ENCODE results near the gene ATOH8.
A peak's percentile ranks its signal among the peaks of the same experiment; 100 is the strongest.

Gene ATOH8

GRCh38 chr2:85736456-85737355, 17.1 kb upstream of the ATOH8 start:
- no peak for DNase-seq (ENCODE audit: low read depth in 2 of 2)

GRCh38 chr2:85737481-85737880, 16.3 kb upstream of the ATOH8 start:
- no peak for DNase-seq (ENCODE audit: low read depth in 2 of 2)

GRCh38 chr2:85737961-85738360, 15.8 kb upstream of the ATOH8 start:
- DNase-seq (ENCODE audit: low read depth in 2 of 2), result no peak

- no peak for DNase-seq (ENCODE audit: low read depth in 2 of 2)
These were observed 13.6 kb upstream of the ATOH8 start for GRCh38 chr2:85740193-85740592.

GRCh38 chr2:85741211-85741832, 12.5 kb upstream of the ATOH8 start:
- no peak for DNase-seq (ENCODE audit: low read depth in 2 of 2)

GRCh38 chr2:85741833-85742455, 11.8 kb upstream of the ATOH8 start:
- DNase-seq (ENCODE audit: low read depth in 2 of 2), result no peak

- no peak for DNase-seq (ENCODE audit: low read depth in 2 of 2)
These were observed 10.3 kb upstream of the ATOH8 start for GRCh38 chr2:85743304-85743978.

GRCh38 chr2:85744055-85744454, 9.7 kb upstream of the ATOH8 start:
- no peak for DNase-seq (ENCODE audit: low read depth in 2 of 2)

- DNase-seq (ENCODE audit: low read depth in 2 of 2), result no peak
These were observed 8.8 kb upstream of the ATOH8 start for GRCh38 chr2:85744741-85745601.

GRCh38 chr2:85745619-85746018, 8.2 kb upstream of the ATOH8 start:
- no peak for DNase-seq (ENCODE audit: low read depth in 2 of 2)

GRCh38 chr2:85746321-85747004, 7.3 kb upstream of the ATOH8 start:
- DNase-seq (ENCODE audit: low read depth in 2 of 2), result no peak

GRCh38 chr2:85747441-85747840, 6.3 kb upstream of the ATOH8 start:
- no peak for DNase-seq (ENCODE audit: low read depth in 2 of 2)

GRCh38 chr2:85748039-85748734, 5.6 kb upstream of the ATOH8 start:
- no peak for DNase-seq (ENCODE audit: low read depth in 2 of 2)

- no peak for DNase-seq (ENCODE audit: low read depth in 2 of 2)
These were observed 4.6 kb upstream of the ATOH8 start for GRCh38 chr2:85748985-85749875.

- peak; percentile 41 to 45 for DNase-seq (ENCODE audit: low read depth in 2 of 2)
These were observed 2.9 kb upstream of the ATOH8 start for GRCh38 chr2:85750587-85751575.

GRCh38 chr2:85751627-85752026, 2.2 kb upstream of the ATOH8 start:
- DNase-seq (ENCODE audit: low read depth in 2 of 2), result no peak

GRCh38 chr2:85753035-85753524, 711 bp upstream of the ATOH8 start:
- DNase-seq (ENCODE audit: low read depth in 2 of 2), result no peak
